ENCODE data around the gene TNFRSF14. TPM values are rescaled to one million over a fixed set of nuclear protein-coding genes. Genes with fewer than 3 reads are reported as not detected.

The TNFRSF14 gene
- total and polyA plus RNA-seq, 2 donors (not counting 1 experiment from before 2014, with no cell fraction given): 239 to 427 TPM

GRCh38 chr1:2593251-2593878, 37.2 kb downstream of the TNFRSF14 start:
- no peak overlapping the region for H2AFZ ChIP-seq (ENCODE audit: insufficient read depth, low read depth, low read length, poor library complexity, severe bottlenecking)
- peaks cover 0 to 4% of the 10 kb centered on the region in 2 donors for H3K4me1 ChIP-seq (ENCODE audit: control insufficient read depth in 2 of 2, insufficient read depth in 2 of 2, low read length in 2 of 2)
- Mint-ChIP-seq H3K9me3 (ENCODE audit: insufficient read depth) (no peaks in the 10 kb centered on the region), H3K4me1 (peaks cover 2% of the 10 kb centered on the region), H3K27ac (no peak overlapping the region), H3K4me3 (no peak overlapping the region), H3K27me3 (peaks cover 9% of the 10 kb centered on the region)
- H3K4me3 ChIP-seq (ENCODE audit: control extremely low read depth in 1 of 5, extremely low read depth in 1 of 5, insufficient read depth in 1 of 5, low read depth in 2 of 5, low read length in 4 of 5): no peak overlapping the region
- DNase-seq (no peak), ATAC-seq (ENCODE audit: low read depth) (no peak)
- H3K27me3 ChIP-seq (replicated peaks in 1 of 4; ENCODE audit: control extremely low read depth in 1 of 4, control insufficient read depth in 3 of 4, insufficient read depth in 4 of 4, low read length in 3 of 4): peaks cover 0 to 18% (median 0%) of the 10 kb centered on the region in 4 experiments
- no peak overlapping the region for H3K27ac ChIP-seq (ENCODE audit: low read length in 2 of 2)
- peaks cover 0 to 3% (median 0%) of the 10 kb centered on the region in 3 donors for H3K9me3 ChIP-seq (ENCODE audit: control extremely low read depth in 1 of 3, control insufficient read depth in 2 of 3, insufficient read depth in 1 of 3, low read length in 2 of 3)
- no peaks in the 10 kb centered on the region for H4K20me1 ChIP-seq (ENCODE audit: control insufficient read depth, insufficient read depth, low read length, poor library complexity, severe bottlenecking)
- H3K79me2 ChIP-seq (ENCODE audit: control insufficient read depth, insufficient read depth, low read length): no peaks in the 10 kb centered on the region
- ChIA-PET CTCF (no interaction called here), POLR2A (no interaction called here)
- no peak overlapping the region for H3K4me2 ChIP-seq (replicated peaks; ENCODE audit: low read depth, low read length, poor library complexity, severe bottlenecking)
- peaks cover 0 to 3% of the 10 kb centered on the region in 2 experiments for H3K36me3 ChIP-seq (replicated peaks in 1 of 2; ENCODE audit: control extremely low read depth in 1 of 2, control insufficient read depth in 1 of 2, extremely low read depth in 1 of 2, insufficient read depth in 2 of 2, low read length in 1 of 2)
- intact Hi-C loops (cut with micrococcal nuclease): no loop called here
- no peak for TF ChIP-seq EZH2 (IDR thresholded peaks at IDR 0.05; ENCODE audit: borderline replicate concordance, insufficient read depth, low read depth, low read length, poor library complexity, severe bottlenecking)
- TF ChIP-seq CTCF (IDR thresholded peaks at IDR 0.05): no peak
- 78% methylated on average over 26 of the region's 26 CpGs for WGBS (ENCODE audit: insufficient coverage)
- no peak overlapping the region for H3K9ac ChIP-seq (ENCODE audit: low read length)

- H3K4me1 Mint-ChIP-seq: peaks cover 2% of the 10 kb centered on the region
Measured at GRCh38 chr1:2594001-2594640, 38.0 kb downstream of the TNFRSF14 start.

More at GRCh38 chr1:2594001-2594640, 38.0 kb downstream of the TNFRSF14 start:
- POLR2A ChIA-PET: no interaction called here
- Histone ChIP-seq H4K20me1 (ENCODE audit: control insufficient read depth, insufficient read depth, low read length, poor library complexity, severe bottlenecking) (no peaks in the 10 kb centered on the region), H3K27me3 (replicated peaks in 1 of 4; ENCODE audit: control extremely low read depth in 1 of 4, control insufficient read depth in 3 of 4, insufficient read depth in 4 of 4, low read length in 3 of 4) (peaks cover 0 to 19% (median 0%) of the 10 kb centered on the region in 4 experiments), H3K9ac (ENCODE audit: low read length) (no peak overlapping the region), H2AFZ (ENCODE audit: insufficient read depth, low read depth, low read length, poor library complexity, severe bottlenecking) (no peak overlapping the region), H3K9me3 (ENCODE audit: control extremely low read depth in 1 of 3, control insufficient read depth in 2 of 3, insufficient read depth in 1 of 3, low read length in 2 of 3) (peaks cover 2 to 8% (median 5%) of the 10 kb centered on the region in 3 donors), H3K36me3 (replicated peaks in 1 of 2; ENCODE audit: control extremely low read depth in 1 of 2, control insufficient read depth in 1 of 2, extremely low read depth in 1 of 2, insufficient read depth in 2 of 2, low read length in 1 of 2) (no peaks in the 10 kb centered on the region), H3K4me2 (replicated peaks; ENCODE audit: low read depth, low read length, poor library complexity, severe bottlenecking) (no peak overlapping the region), H3K27ac (ENCODE audit: low read length in 2 of 2) (no peak overlapping the region), H3K4me3 (ENCODE audit: control extremely low read depth in 1 of 5, extremely low read depth in 1 of 5, insufficient read depth in 1 of 5, low read depth in 2 of 5, low read length in 4 of 5) (no peak overlapping the region), H3K79me2 (ENCODE audit: control insufficient read depth, insufficient read depth, low read length) (no peaks in the 10 kb centered on the region), H3K4me1 (ENCODE audit: control insufficient read depth in 2 of 2, insufficient read depth in 2 of 2, low read length in 2 of 2) (peaks cover 0 to 4% of the 10 kb centered on the region in 2 donors)
- Mint-ChIP-seq H3K4me3 (no peak overlapping the region), H3K27me3 (peaks cover 9% of the 10 kb centered on the region), H3K9me3 (ENCODE audit: insufficient read depth) (peaks cover 2% of the 10 kb centered on the region), H3K27ac (no peak overlapping the region)
- intact Hi-C loops (cut with micrococcal nuclease): no loop called here
- CTCF ChIA-PET: no interaction called here
- 57% methylated on average over 20 of the region's 20 CpGs for WGBS (ENCODE audit: insufficient coverage)
- ATAC-seq (ENCODE audit: low read depth) (no peak), DNase-seq (no peak)
- TF ChIP-seq CTCF (IDR thresholded peaks at IDR 0.05): no peak
- TF ChIP-seq EZH2 (IDR thresholded peaks at IDR 0.05; ENCODE audit: borderline replicate concordance, insufficient read depth, low read depth, low read length, poor library complexity, severe bottlenecking): no peak

Data from B cell (primary cell).